Fibroblast of the aortic adventitia (primary cell): Measurements from ENCODE around the gene RHBDD3. TPM values are rescaled to one million over a fixed set of nuclear protein-coding genes. Genes with fewer than 3 reads are reported as not detected.

ENCODE experiments used
- DNase-seq: peaks from one replicate; pipeline ENCODE4 v3.0.0-alpha.2; 2010; ENCODE audit warnings: low read depth
- H3K4me3 ChIP-seq: 2 replicates; pipeline ENCODE4 v1.5.1; 2011; ENCODE audit warnings: low read depth, mild to moderate bottlenecking, control low read depth, low read length, moderate library complexity
- CTCF ChIP-seq: IDR thresholded peaks from 2 replicates; pipeline ENCODE4 v1.5.1; 2011; ENCODE audit warnings: mild to moderate bottlenecking, low read length, control low read depth, inconsistent platforms; ENCODE audit not compliant: insufficient read depth
- total RNA-seq: library from RNA; depleted of rRNA; stranded (reverse); fragments of >200 nt; gene quantifications from 2 replicates; pipeline ENCODE4 v1.2.3, GENCODE V29; 2012; ENCODE audit warnings: low replicate concordance

The RHBDD3 gene
- total RNA-seq, 1 donor, result 22.0 TPM

DNA sequence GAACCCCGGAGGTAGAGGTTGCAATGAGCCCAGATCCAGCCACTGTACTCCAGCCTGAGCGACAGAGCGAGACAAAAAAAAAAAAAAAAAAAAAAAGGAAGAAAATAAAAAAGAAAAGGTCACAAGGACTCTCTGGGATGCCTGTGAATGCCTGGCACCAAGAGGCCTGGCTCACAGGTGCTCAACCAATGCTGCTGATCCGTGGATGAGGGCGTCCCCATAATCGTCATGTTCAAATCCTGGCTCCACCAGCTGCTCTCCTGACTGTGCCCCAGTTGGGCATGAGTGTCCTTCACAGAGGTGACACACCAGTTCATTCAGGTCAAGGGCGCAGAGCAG lies 38.0 kb upstream of the RHBDD3 start:
- no peak overlapping the region for H3K4me3 ChIP-seq
- no peak for TF ChIP-seq CTCF
- no peak for DNase-seq

GRCh38 chr22:29302681-29303465 lies 35.1 kb upstream of the RHBDD3 start:
- DNase-seq, result no peak
- no peak for TF ChIP-seq CTCF

GRCh38 chr22:29302402-29302680 lies 34.6 kb upstream of the RHBDD3 start:
- TF ChIP-seq CTCF, result no peak
- H3K4me3 ChIP-seq, result no peak overlapping the region
- no peak for DNase-seq

More at GRCh38 chr22:29302681-29303465, 35.1 kb upstream of the RHBDD3 start:
- H3K4me3 ChIP-seq, result no peak overlapping the region

DNA sequence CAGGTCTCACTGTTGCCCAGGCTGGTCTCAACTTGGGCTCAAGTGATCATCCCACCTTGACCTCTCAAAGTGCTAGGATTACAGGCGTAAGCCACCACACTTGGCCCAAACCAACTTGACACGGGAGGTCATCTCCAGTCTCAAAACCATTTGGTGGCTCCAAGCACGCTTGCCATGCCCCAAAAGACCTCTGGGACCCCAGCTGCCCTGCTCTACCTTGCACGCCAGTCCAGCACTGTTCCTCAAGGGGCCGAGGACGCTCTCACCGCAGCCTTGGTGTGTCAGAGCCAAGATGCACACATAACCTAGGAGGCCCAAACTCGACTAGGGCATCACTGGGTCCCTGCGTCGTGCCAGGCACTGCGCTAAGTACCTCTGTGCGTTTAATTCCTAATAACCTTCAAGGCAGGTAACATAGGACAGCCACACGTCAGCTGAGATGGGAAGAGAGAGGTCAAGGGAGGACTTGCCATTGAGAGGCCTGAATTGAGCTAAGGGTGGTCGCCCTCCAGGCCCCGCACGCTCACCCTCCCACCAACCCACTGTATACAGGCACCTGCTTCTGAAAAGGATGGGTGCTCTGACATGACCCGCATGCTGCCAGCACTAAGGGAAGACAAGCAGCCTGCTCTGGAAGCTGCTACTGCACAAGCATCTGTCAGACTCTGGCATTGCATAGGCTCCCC lies 34.1 kb upstream of the RHBDD3 start:
- no peak for TF ChIP-seq CTCF
- DNase-seq, result no peak
- H3K4me3 ChIP-seq, result no peak overlapping the region

DNA sequence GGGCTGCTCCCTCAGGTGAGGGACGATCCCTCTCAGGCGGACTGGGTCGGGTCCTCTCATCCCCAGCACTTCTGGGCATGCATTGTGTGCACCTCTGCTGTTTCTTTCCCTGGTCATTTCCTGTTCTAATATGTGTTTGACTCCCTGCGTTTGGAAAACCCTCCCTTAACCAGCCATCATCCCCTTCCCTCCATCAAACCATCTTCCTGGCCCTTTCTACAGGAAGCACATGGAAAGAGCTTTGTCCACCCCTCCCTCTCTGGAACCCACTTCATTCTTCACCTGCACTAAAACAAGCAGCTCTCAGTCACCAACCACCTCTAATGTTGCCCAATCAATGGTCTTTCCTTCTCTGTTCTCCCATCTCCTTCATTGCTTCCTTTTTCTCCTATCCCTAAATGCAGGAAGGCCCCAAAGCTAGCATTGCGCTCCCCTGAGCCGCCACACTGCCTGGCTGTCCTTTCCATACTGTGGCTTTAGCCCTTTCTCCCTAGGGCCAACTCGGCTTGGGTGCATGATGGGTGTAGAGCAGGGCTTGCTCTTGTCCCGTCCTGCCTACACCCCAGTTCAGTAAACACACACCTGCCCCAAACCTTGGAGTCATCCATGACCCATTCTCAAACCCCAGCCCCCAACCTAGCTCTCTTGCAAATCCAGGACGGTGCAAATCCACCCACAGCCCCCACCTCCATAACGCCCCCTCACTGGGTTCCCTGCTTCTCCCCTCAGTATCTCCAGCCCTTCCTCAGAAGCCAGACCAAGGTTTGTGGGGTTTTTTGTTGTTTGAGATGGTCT lies 33.2 kb upstream of the RHBDD3 start:
- no peak overlapping the region for H3K4me3 ChIP-seq
- no peak for TF ChIP-seq CTCF
- no peak for DNase-seq

DNA sequence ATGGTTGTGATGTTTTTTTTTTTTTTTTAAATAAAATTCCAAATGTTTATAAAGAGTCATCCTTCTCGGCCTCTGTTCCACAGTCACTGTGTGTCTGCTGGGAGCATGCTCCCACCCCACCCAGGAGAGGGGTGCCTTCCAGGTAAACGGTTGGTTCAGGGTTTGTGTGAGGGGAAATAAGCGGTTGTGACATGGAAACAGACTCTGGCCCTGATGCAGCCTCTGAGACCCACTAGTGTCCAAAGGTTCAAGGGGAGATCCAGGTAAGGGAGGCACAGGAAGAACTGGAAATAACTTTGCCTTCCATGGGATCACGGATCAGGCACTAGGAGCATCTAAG lies 32.7 kb upstream of the RHBDD3 start:
- no peak overlapping the region for H3K4me3 ChIP-seq
- no peak for TF ChIP-seq CTCF
- no peak for DNase-seq
